H1 (cell line): ENCODE measurements around the gene SLC45A1. TPM values are rescaled to one million over a fixed set of nuclear protein-coding genes. Genes with fewer than 3 reads are reported as not detected.

Experiments used
- CBX8 ChIP-seq: fragments of 300-800, 300-1000 bp; sonication (generic); IDR thresholded peaks from 2 replicates; pipeline ENCODE4 v1.7.1; 2016; ENCODE audit warnings: low read depth, low read length, borderline replicate concordance
- CHD1 ChIP-seq: IDR thresholded peaks from 2 replicates; pipeline ENCODE4 v1.6.1; 2012; ENCODE audit warnings: low read depth, low read length, improper control_type of control experiment
- CHD2 ChIP-seq: IDR thresholded peaks from 2 replicates; pipeline ENCODE4 v1.6.1; 2012; ENCODE audit warnings: low read length, improper control_type of control experiment
- RBBP5 ChIP-seq: IDR thresholded peaks from 2 replicates; pipeline ENCODE4 v1.7.1; 2012; ENCODE audit warnings: low read depth, mild to moderate bottlenecking, inconsistent platforms, low read length, moderate library complexity, borderline replicate concordance
- SIN3A ChIP-seq, 2 experiments: IDR thresholded peaks in 1 of 2; conservative IDR thresholded peaks in 1 of 2; 2 replicates each; pipeline ENCODE4 v1.6.1; 2011 to 2012; ENCODE audit warnings: low read length in 2 of 2, improper control_type of control experiment in 1 of 2, low read depth in 1 of 2, mild to moderate bottlenecking in 1 of 2
- polyA plus RNA-seq, 7 experiments: library from polyadenylated mRNA; depleted of rRNA in 3 of 7; stranded (reverse) in 5 of 7; unstranded in 2 of 7; fragments of >200 nt in 5 of 7; fragments of 200-250 nt in 2 of 7; gene quantifications; 1 replicate in 5 of 7; 2 replicates in 1 of 7; 4 replicates in 1 of 7; pipeline versions ENCODE4 v1.2.1 to v1.2.3, GENCODE V29; 2011 to 2013; ENCODE audit warnings: missing spikeins in 2 of 7, mixed read lengths in 2 of 7
- total RNA-seq: library from RNA; stranded (reverse); fragmentation: NEBNext Ultra II Directional; extraction: Animal tissue kit (Norgen Biotek cat#: 25700); gene quantifications from 2 replicates; pipeline ENCODE4 v1.2.1, GENCODE V29; 2021
- TF ChIP-seq, protein P1 (sequence below): fragments of 300-600 bp; sonication (generic); IDR thresholded peaks from 2 replicates; pipeline ENCODE4 v1.7.1; 2012; ENCODE audit warnings: low read length, moderate library complexity, mild to moderate bottlenecking, inconsistent platforms; ENCODE audit not compliant: insufficient replicate concordance

The SLC45A1 gene
- total and polyA plus RNA-seq, 2 of the 8 experiments (the other 6 are each of a cell fraction or from before 2014, with no cell fraction given), result 1.0 to 1.7 TPM

DNA sequence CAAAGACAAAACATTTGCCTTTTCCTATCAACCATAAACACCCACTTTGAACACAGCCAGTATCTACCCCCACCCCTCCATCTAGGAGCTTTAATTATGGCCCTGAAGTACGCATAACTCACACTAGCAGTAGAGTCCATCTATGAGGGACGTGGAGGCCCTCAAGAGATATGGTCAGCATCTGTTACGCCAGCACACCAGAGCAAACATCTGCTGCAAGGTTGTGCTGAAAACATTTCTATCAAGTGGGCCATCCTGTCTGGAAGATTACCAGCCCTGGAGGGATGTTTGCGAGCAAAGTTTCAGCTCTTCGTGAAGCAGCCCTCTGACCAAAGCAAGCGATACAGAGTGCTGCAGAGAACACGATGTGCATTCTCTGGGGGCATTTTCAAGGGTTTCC is 74.6 kb downstream of the SLC45A1 start (continued):
- TF ChIP-seq CHD2 (no peak), CBX8 (no peak), CHD1 (no peak), SIN3A (conservative IDR thresholded peaks at IDR 0.05 in 1 of 2, IDR thresholded peaks at IDR 0.05 in 1 of 2; ENCODE audit: low read depth in 1 of 2, low read length in 2 of 2) (no peak), RBBP5 (no peak)
- TF ChIP-seq, protein P1, sequence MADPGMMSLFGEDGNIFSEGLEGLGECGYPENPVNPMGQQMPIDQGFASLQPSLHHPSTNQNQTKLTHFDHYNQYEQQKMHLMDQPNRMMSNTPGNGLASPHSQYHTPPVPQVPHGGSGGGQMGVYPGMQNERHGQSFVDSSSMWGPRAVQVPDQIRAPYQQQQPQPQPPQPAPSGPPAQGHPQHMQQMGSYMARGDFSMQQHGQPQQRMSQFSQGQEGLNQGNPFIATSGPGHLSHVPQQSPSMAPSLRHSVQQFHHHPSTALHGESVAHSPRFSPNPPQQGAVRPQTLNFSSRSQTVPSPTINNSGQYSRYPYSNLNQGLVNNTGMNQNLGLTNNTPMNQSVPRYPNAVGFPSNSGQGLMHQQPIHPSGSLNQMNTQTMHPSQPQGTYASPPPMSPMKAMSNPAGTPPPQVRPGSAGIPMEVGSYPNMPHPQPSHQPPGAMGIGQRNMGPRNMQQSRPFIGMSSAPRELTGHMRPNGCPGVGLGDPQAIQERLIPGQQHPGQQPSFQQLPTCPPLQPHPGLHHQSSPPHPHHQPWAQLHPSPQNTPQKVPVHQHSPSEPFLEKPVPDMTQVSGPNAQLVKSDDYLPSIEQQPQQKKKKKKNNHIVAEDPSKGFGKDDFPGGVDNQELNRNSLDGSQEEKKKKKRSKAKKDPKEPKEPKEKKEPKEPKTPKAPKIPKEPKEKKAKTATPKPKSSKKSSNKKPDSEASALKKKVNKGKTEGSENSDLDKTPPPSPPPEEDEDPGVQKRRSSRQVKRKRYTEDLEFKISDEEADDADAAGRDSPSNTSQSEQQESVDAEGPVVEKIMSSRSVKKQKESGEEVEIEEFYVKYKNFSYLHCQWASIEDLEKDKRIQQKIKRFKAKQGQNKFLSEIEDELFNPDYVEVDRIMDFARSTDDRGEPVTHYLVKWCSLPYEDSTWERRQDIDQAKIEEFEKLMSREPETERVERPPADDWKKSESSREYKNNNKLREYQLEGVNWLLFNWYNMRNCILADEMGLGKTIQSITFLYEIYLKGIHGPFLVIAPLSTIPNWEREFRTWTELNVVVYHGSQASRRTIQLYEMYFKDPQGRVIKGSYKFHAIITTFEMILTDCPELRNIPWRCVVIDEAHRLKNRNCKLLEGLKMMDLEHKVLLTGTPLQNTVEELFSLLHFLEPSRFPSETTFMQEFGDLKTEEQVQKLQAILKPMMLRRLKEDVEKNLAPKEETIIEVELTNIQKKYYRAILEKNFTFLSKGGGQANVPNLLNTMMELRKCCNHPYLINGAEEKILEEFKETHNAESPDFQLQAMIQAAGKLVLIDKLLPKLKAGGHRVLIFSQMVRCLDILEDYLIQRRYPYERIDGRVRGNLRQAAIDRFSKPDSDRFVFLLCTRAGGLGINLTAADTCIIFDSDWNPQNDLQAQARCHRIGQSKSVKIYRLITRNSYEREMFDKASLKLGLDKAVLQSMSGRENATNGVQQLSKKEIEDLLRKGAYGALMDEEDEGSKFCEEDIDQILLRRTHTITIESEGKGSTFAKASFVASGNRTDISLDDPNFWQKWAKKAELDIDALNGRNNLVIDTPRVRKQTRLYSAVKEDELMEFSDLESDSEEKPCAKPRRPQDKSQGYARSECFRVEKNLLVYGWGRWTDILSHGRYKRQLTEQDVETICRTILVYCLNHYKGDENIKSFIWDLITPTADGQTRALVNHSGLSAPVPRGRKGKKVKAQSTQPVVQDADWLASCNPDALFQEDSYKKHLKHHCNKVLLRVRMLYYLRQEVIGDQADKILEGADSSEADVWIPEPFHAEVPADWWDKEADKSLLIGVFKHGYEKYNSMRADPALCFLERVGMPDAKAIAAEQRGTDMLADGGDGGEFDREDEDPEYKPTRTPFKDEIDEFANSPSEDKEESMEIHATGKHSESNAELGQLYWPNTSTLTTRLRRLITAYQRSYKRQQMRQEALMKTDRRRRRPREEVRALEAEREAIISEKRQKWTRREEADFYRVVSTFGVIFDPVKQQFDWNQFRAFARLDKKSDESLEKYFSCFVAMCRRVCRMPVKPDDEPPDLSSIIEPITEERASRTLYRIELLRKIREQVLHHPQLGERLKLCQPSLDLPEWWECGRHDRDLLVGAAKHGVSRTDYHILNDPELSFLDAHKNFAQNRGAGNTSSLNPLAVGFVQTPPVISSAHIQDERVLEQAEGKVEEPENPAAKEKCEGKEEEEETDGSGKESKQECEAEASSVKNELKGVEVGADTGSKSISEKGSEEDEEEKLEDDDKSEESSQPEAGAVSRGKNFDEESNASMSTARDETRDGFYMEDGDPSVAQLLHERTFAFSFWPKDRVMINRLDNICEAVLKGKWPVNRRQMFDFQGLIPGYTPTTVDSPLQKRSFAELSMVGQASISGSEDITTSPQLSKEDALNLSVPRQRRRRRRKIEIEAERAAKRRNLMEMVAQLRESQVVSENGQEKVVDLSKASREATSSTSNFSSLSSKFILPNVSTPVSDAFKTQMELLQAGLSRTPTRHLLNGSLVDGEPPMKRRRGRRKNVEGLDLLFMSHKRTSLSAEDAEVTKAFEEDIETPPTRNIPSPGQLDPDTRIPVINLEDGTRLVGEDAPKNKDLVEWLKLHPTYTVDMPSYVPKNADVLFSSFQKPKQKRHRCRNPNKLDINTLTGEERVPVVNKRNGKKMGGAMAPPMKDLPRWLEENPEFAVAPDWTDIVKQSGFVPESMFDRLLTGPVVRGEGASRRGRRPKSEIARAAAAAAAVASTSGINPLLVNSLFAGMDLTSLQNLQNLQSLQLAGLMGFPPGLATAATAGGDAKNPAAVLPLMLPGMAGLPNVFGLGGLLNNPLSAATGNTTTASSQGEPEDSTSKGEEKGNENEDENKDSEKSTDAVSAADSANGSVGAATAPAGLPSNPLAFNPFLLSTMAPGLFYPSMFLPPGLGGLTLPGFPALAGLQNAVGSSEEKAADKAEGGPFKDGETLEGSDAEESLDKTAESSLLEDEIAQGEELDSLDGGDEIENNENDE, result no peak
- TF ChIP-seq, all 59 proteins: peak for 0
